ENCODE results near the gene FARSA. TPM values are rescaled to one million over a fixed set of nuclear protein-coding genes. Genes with fewer than 3 reads are reported as not detected.

The FARSA gene
- total and polyA plus RNA-seq, 2 of the 13 experiments (the other 11 are each of a cell fraction or from before 2014, with no cell fraction given) = 25.9 to 72.0 TPM

GRCh38 chr19:12890787-12891552 lies 42.5 kb downstream of the FARSA start, which contains the start of gene GCDH (continued):
- TF ChIP-seq SNRNP70 (IDR thresholded peaks at IDR 0.05; ENCODE audit: low read depth, low read length) (no peak), ZFAT (CRISPR knock-in tag; conservative IDR thresholded peaks at IDR 0.05) (no peak), MLXIP (CRISPR knock-in tag; IDR thresholded peaks at IDR 0.05; ENCODE audit: borderline replicate concordance) (no peak), ARNTL (CRISPR knock-in tag; IDR thresholded peaks at IDR 0.05) (peak; percentile 41; the same call in 1 of the 2 replicates), ZNF704 (CRISPR knock-in tag; IDR thresholded peaks at IDR 0.05; ENCODE audit: borderline replicate concordance) (0 out of 2 replicates have a peak, but pooled peaks have one; percentile 45), RAD51 (IDR thresholded peaks at IDR 0.05; ENCODE audit: borderline replicate concordance) (no peak), ZNF33B (CRISPR knock-in tag; IDR thresholded peaks at IDR 0.05) (peak; percentile 47; the same call in 1 of the 2 replicates), GPBP1L1 (CRISPR knock-in tag; IDR thresholded peaks at IDR 0.05) (no peak), SALL2 (CRISPR knock-in tag; IDR thresholded peaks at IDR 0.05) (no peak; the same call in 1 of the 2 replicates), ZNF569 (CRISPR knock-in tag; IDR thresholded peaks at IDR 0.05; ENCODE audit: borderline replicate concordance) (0 out of 2 replicates have a peak, but pooled peaks have one; percentile 54), ZFP82 (CRISPR knock-in tag; IDR thresholded peaks at IDR 0.05; ENCODE audit: borderline replicate concordance) (no peak; the same call in 1 of the 2 replicates), SP2 (CRISPR knock-in tag; IDR thresholded peaks at IDR 0.05) (peak; percentile 75), ZIK1 (CRISPR knock-in tag; IDR thresholded peaks at IDR 0.05; ENCODE audit: borderline replicate concordance, low read depth) (no peak), JUN (CRISPR knock-in tag; IDR thresholded peaks at IDR 0.05) (0 out of 2 replicates have a peak, but pooled peaks have one; percentile 34), ZNF841 (CRISPR knock-in tag; IDR thresholded peaks at IDR 0.05; ENCODE audit: borderline replicate concordance) (no peak), ZNF260 (CRISPR knock-in tag; IDR thresholded peaks at IDR 0.05; ENCODE audit: borderline replicate concordance, low read depth) (no peak)

All from HepG2 (cell line).